Tibial nerve (tissue), 4 donors: ENCODE results near the gene TRIM52. TPM values are rescaled to one million over a fixed set of nuclear protein-coding genes. Genes with fewer than 3 reads are reported as not detected.
"Not testable (repeated sequence)": the region's sequence is repeated elsewhere in the genome, so short reads cannot be mapped to it uniquely, and the experiment has no call there.

Experiments used
- DNase-seq, 2 donors: peaks; one replicate each; pipeline ENCODE4 v3.0.0-alpha.2; 2019; ENCODE audit warnings: low spot score in 2 of 2
- H3K27ac ChIP-seq, 4 donors: fragments of 200-600 bp; sonication (generic) in 3 of 4; one replicate each; pipeline ENCODE4 v1.5.1; 2017 to 2019; ENCODE audit warnings: mild to moderate bottlenecking in 1 of 4
- H3K27me3 ChIP-seq, 2 donors: fragments of 200-600 bp; sonication (generic) in 1 of 2; one replicate each; pipeline versions ENCODE4 v1.5.1 to v1.6.0; 2017 to 2019
- H3K36me3 ChIP-seq, 3 donors: fragments of 200-600 bp; sonication (generic); one replicate each; pipeline ENCODE4 v1.5.1; 2018 to 2019
- H3K4me1 ChIP-seq, 4 donors: fragments of 200-600 bp; sonication (generic) in 3 of 4; one replicate each; pipeline ENCODE4 v1.5.1; 2017 to 2019
- H3K4me3 ChIP-seq, 4 donors: fragments of 200-600 bp; sonication (generic) in 3 of 4; one replicate each; pipeline ENCODE4 v1.5.1; 2017 to 2019; ENCODE audit warnings: mild to moderate bottlenecking in 1 of 4, moderate library complexity in 1 of 4
- H3K9me3 ChIP-seq, 4 donors: fragments of 200-600 bp; sonication (generic) in 3 of 4; one replicate each; pipeline ENCODE4 v1.5.1; 2017 to 2019
- EP300 ChIP-seq, 2 donors: sonication (generic); formaldehyde crosslinking; IDR thresholded peaks; one replicate each; pipeline ENCODE4 v1.6.1; 2017; ENCODE audit warnings: antibody characterized with exemption in 2 of 2, mild to moderate bottlenecking in 1 of 2
- POLR2A ChIP-seq, 2 donors: fragments of 450-650 bp; IDR thresholded peaks; one replicate each; pipeline ENCODE4 v1.6.1; 2017; ENCODE audit warnings: antibody characterized with exemption in 2 of 2, mild to moderate bottlenecking in 2 of 2, moderate library complexity in 2 of 2
- WGBS, 2 donors: methylation state at CpG; one replicate each; pipeline ENCODE4 v1.1.5; 2018; 5-methylcytosine and 5-hydroxymethylcytosine counted together
- total RNA-seq, 4 donors: library from RNA; depleted of rRNA; stranded (reverse); fragments of >200 nt; gene quantifications; one replicate each; pipeline ENCODE4 v1.1.0, GENCODE V29; 2016
- TF ChIP-seq, protein P1 (sequence below), 5 experiments: fragments of 200-600 bp in 3 of 5; fragments of 450-650 bp in 2 of 5; sonication (generic) in 3 of 5; IDR thresholded peaks; one replicate each; pipeline ENCODE4 v1.5.1; 2016 to 2019; ENCODE audit warnings: antibody characterized with exemption in 5 of 5, mild to moderate bottlenecking in 3 of 5, moderate library complexity in 2 of 5

The TRIM52 gene
- total RNA-seq, 4 donors from 2014 or later, result 12.3 to 20.3 (median 16.4) TPM

- WGBS, 2 donors, result 87 to 96% methylated on average over 7 of the region's 7 CpGs
- H3K9me3 ChIP-seq, result no peaks in the 10 kb centered on the region
- no peak overlapping the region for H3K27ac ChIP-seq
- H3K36me3 ChIP-seq, result peaks cover 0 to 12% (median 0%) of the 10 kb centered on the region in 3 donors
- H3K27me3 ChIP-seq, result no peaks in the 10 kb centered on the region
- H3K4me1 ChIP-seq, result no peaks in the 10 kb centered on the region
- TF ChIP-seq EP300 (IDR thresholded peaks at IDR 0.05), result no peak
- TF ChIP-seq, protein P1, sequence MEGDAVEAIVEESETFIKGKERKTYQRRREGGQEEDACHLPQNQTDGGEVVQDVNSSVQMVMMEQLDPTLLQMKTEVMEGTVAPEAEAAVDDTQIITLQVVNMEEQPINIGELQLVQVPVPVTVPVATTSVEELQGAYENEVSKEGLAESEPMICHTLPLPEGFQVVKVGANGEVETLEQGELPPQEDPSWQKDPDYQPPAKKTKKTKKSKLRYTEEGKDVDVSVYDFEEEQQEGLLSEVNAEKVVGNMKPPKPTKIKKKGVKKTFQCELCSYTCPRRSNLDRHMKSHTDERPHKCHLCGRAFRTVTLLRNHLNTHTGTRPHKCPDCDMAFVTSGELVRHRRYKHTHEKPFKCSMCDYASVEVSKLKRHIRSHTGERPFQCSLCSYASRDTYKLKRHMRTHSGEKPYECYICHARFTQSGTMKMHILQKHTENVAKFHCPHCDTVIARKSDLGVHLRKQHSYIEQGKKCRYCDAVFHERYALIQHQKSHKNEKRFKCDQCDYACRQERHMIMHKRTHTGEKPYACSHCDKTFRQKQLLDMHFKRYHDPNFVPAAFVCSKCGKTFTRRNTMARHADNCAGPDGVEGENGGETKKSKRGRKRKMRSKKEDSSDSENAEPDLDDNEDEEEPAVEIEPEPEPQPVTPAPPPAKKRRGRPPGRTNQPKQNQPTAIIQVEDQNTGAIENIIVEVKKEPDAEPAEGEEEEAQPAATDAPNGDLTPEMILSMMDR (IDR thresholded peaks at IDR 0.05), result no peak
- TF ChIP-seq POLR2A (IDR thresholded peaks at IDR 0.05), result no peak
- no peak overlapping the region for H3K4me3 ChIP-seq
- no peak for DNase-seq
These were observed 21.9 kb upstream of the TRIM52 start for GRCh38 chr5:181282874-181283273.

GRCh38 chr5:181282415-181282814 lies 21.5 kb upstream of the TRIM52 start:
- not testable (repeated sequence) for H3K9me3 ChIP-seq, H3K4me1 ChIP-seq, H3K4me3 ChIP-seq, H3K36me3 ChIP-seq, DNase-seq, H3K27ac ChIP-seq, H3K27me3 ChIP-seq
- WGBS, 2 donors, result 69 to 84% methylated on average over 11 to 12 of the region's 16 CpGs

DNA sequence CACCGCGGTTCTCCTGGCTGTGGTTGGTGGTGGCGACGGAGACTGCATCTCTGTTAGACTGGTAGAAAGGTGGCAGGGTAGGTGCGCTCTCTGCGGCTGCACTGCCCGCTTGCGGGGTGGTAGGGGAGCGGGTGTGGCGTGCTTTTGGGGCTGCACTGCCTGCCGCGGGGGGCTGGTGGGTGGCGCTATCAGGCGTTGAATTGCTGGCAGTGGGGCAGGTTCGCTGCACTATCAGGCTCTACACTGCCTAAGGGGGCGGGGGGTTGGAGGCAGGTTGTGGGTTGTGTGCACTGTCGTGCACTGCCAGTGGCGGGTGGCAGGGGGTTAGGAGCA lies 21.0 kb upstream of the TRIM52 start:
- Histone ChIP-seq H3K27ac (no peak overlapping the region), H3K4me3 (no peak overlapping the region), H3K27me3 (no peaks in the 10 kb centered on the region), H3K36me3 (peaks cover 0 to 9% (median 0%) of the 10 kb centered on the region in 3 donors), H3K4me1 (no peaks in the 10 kb centered on the region), H3K9me3 (no peaks in the 10 kb centered on the region)
- TF ChIP-seq POLR2A (IDR thresholded peaks at IDR 0.05) (no peak), EP300 (IDR thresholded peaks at IDR 0.05) (no peak)
- TF ChIP-seq, protein P1 (IDR thresholded peaks at IDR 0.05), result no peak
- DNase-seq, result no peak
- WGBS, 2 donors, result 85 to 92% methylated on average over 7 to 18 of the region's 18 CpGs

GRCh38 chr5:181281077-181281983 lies 20.4 kb upstream of the TRIM52 start:
- WGBS, 2 donors, result 90 to 91% methylated on average over 40 of the region's 40 CpGs
- Histone ChIP-seq H3K36me3 (peaks cover 0 to 4% (median 0%) of the 10 kb centered on the region in 3 donors), H3K4me1 (no peaks in the 10 kb centered on the region), H3K4me3 (no peak overlapping the region), H3K9me3 (no peaks in the 10 kb centered on the region), H3K27ac (no peak overlapping the region), H3K27me3 (no peaks in the 10 kb centered on the region)
- DNase-seq, result no peak
- no peak for TF ChIP-seq EP300 (IDR thresholded peaks at IDR 0.05)
- TF ChIP-seq, protein P1 (IDR thresholded peaks at IDR 0.05), result no peak
- TF ChIP-seq POLR2A (IDR thresholded peaks at IDR 0.05), result no peak

GRCh38 chr5:181280251-181280762 lies 19.4 kb upstream of the TRIM52 start:
- Histone ChIP-seq H3K36me3 (no peaks in the 10 kb centered on the region), H3K9me3 (no peaks in the 10 kb centered on the region), H3K4me1 (no peaks in the 10 kb centered on the region), H3K27ac (no peak overlapping the region), H3K4me3 (no peak overlapping the region), H3K27me3 (no peaks in the 10 kb centered on the region)
- no peak for DNase-seq
- WGBS, 2 donors, result 85 to 86% methylated on average over 7 of the region's 7 CpGs
- TF ChIP-seq, protein P1 (IDR thresholded peaks at IDR 0.05), result no peak
- TF ChIP-seq EP300 (IDR thresholded peaks at IDR 0.05), result no peak
- TF ChIP-seq POLR2A (IDR thresholded peaks at IDR 0.05), result no peak

DNA sequence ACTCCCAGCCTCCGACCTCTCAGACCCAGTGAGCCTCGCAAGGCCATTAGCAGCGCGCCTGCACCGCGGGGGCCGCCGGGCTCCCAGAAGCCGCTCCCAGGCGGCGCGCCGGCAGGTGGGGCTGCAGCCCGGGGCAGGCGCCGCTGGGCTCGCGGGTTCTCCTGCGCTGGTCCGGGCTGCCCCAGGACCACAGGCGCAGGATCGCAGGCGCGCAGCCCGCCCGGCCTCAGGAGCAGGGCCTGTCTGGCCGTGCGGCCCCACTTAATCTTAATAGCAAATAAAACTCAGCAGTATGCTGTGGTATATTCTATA lies 12.4 kb upstream of the TRIM52 start:
- 53 to 66% methylated on average over 18 to 21 of the region's 28 CpGs for WGBS, 2 donors
- not testable (repeated sequence) for H3K9me3 ChIP-seq, H3K27ac ChIP-seq, H3K4me3 ChIP-seq, H3K4me1 ChIP-seq, H3K27me3 ChIP-seq, DNase-seq
- H3K36me3 ChIP-seq, result peaks cover 0 to 20% (median 0%) of the 10 kb centered on the region in 3 donors
